DMS 273 (cell line): Measurements from ENCODE around the gene STK40.

Experiments used
- DNase-seq: peaks from one replicate; lab custom pipeline; 2025; ENCODE audit not compliant: unreplicated experiment; lab: John Stamatoyannopoulos, UW

STK40 gene

DNA sequence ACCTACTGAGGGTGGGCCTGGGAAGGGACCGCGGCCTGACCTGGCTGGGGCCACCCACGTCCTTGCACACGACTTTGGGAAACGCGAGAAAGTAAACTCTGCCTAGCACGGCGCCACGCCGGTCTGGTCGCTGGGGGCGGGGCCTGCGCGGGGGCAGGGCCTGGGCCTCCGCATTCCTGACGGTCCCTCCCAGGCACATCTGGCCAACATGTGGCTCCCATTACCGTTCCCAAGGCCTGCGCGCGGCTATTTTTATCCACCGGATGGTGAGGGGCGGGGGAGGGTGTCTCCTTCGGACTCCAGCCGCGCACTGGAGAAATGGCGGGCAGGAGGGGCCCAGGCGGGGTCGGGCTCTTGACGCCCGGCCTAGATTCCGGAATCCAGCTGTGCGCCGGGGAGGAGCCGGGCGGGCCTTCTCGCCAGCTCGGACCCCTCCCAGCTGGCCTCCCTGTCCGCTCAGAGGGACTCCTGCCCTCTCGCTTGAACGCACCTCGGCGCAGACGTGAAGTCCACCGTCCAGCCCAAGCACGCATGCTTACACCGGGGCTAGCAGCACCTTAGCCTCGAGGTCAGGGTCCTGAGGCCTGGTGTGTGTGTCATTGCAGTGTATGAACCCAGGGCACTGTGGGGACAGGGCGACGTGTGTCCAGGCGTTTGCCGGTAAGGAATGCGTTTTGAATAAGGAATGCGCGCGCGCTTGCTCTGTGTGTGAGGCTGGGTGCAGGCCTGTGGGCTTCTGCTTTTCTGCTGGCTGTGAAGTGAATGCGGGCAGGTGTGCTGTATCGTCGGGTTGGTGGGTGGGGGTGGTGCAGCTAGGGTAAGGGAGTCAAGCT is 64.4 kb downstream of the STK40 start:
- no peak for DNase-seq

DNA sequence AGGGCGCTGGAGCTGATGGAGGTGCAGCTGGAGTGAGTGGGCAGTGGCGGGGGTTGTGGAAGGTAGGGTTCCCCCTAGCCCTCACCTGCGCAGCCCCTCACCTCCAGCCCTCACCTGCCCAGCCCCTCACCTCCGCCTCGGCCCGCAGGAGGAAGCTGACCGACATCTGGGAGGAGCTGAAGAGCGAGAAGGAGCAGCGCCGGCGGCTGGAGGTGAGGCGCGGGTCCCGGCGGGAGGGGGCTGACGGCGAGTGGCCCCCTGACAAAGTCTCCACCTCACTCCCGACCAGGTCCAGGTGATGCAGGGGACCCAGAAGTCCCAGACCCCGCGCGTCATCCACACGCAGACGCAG is 65.0 kb downstream of the STK40 start:
- DNase-seq: no peak

DNA sequence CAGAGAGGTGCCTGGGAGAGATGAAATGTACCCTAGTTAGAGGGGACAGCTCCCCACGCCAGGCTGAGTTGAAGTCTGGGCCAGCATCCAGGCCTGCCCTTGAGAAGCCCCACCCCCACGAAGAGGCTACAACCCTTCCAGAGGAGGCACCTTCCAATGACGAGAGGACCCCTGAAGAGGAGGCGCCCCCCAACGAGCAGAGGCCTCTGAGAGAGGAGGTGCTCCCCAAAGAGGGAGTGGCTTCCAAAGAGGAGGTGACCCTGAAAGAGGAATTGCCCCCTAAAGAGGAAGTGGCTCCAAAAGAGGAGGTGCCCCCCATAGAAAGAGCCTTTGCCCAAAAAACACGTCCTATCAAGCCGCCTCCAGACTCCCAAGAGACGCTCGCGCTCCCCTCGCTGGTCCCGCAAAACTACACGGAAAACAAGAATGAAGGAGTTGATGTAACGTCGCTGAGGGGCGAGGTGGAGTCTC is 65.4 kb downstream of the STK40 start:
- DNase-seq: no peak

DNA sequence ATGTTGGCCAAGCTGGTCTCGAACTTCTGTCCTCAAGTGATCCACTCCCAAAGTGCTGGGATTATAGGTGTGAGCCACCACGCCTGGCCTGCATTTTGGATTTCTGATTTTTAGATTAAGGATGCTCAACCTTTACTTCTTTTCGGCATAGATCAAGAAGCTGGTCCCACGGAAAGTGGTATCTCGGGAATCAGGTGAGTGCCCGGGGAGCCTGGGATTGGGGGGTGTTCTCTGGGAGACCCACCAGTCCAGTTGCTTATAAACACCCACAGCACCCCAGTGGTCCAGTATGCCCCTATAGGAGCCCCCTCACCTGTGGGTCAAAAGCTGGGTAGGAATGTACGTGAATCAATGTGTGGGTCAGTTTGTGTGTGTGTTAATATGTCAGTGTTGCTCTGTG is 76.3 kb downstream of the STK40 start:
- DNase-seq: no peak

DNA sequence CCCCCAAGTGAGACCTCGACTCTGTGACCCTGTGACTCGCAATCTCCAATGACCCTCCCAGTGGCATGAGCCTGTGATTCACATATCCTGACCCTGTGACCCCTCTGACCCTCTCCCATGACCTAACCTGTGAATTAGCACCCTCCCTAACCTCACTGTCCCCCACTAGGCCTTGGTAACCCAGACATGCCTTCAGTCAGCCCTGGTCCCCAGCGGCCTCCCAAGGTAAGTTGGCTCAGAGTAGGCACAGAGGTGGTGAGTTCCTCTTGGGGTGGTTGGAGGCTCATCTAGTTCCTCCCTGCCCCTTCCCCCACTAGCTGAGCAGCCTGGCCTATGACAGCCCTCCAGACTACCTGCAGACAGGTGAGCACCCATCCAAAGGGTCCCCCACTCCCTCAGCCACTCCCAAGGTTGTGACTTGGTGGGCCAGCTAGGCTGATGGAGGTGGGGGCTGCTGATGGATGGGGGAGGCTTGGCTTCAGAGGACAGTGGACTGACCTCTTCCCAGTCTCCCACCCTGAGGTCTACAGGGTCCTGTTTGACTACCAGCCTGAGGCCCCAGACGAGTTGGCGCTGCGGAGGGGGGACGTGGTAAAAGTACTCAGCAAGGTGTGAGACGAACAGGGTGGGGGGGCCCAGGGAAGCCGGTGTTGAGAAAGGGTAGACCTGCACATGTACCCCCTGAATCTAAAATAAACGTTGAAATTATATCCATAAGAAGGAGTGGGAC is 78.0 kb downstream of the STK40 start:
- no peak for DNase-seq

DNA sequence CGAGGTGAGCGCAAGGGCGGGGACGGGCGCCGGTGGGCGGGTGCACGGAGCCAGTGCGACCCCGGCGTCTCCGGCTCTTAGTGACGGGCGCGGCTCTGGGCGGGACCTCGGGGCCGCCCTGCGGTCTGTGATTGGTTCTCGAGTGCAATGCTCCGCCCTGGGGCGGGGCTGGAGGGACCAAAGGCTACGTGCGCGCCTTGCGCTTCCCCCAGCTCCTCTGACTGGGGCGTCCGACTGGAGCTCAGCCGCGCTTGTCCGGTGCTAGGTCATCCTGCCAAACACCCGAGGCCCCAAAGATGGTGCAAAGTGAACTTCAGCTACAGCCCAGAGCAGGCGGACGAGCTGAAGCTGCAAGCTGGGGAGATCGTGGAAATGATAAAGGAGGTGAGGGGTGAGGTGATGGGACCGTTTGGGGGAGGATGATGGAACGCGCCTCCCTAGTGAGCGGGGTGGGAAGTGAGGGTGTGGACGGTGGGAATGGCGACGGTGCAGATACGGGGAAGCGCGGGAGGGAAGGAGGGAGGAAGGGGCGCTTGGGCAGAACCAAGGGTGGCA is 78.7 kb downstream of the STK40 start:
- DNase-seq: peak; percentile 98

DNA sequence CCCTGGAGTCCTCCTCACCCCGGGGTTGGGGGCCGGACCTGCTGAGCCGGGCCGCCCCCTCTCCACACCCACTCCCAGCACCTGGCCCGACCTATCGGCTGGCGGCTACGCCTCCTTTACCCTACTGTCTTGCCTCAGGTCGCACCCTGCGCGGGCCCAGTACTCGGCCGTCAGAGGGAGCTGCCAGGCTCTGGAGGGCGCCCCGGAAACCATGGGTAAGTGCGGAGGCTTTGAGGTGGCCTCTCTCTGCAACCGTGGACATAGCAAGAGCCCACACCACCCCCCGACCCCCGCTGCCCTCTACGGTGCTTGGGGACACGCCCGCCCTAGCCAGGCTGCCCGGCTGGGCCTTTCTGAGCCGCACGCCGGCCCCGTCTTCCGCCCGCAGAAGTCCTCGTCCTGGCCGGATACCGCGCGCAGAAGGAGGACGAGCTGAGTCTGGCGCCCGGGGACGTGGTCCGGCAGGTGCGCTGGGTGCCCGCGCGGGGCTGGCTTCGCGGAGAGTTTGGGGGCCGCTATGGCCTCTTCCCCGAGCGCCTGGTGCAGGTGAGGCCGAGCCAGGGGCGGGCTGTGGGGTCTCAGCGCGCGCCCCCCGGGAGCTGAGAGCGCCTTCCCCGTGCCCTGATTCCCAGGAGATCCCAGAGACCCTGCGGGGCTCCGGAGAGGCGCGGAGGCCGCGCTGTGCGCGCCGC is 79.4 kb downstream of the STK40 start, which contains the start of gene SH3D21:
Gene SH3D21, plus strand, starts transcription at position 159 of the 692 bp plus-strand sequence. Its CDS starts 53 bp downstream, at position 212.
- peak; percentile 77 for DNase-seq

DNA sequence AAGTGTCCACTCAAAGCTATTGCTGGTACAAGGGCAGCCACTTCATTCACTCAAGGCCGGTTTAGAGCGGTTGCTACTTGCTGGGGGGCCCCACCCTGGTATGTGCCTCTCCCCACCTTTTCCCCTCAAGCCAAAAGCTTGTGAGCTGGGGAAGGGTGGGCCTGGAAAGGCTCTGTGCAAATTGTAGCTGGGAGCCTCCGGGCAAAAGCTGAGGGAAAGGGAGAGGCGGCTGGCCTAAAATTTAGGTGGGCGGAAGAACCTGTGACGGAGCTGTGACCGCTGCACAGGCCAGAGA is 79.9 kb downstream of the STK40 start:
- peak; percentile 47 for DNase-seq

DNA sequence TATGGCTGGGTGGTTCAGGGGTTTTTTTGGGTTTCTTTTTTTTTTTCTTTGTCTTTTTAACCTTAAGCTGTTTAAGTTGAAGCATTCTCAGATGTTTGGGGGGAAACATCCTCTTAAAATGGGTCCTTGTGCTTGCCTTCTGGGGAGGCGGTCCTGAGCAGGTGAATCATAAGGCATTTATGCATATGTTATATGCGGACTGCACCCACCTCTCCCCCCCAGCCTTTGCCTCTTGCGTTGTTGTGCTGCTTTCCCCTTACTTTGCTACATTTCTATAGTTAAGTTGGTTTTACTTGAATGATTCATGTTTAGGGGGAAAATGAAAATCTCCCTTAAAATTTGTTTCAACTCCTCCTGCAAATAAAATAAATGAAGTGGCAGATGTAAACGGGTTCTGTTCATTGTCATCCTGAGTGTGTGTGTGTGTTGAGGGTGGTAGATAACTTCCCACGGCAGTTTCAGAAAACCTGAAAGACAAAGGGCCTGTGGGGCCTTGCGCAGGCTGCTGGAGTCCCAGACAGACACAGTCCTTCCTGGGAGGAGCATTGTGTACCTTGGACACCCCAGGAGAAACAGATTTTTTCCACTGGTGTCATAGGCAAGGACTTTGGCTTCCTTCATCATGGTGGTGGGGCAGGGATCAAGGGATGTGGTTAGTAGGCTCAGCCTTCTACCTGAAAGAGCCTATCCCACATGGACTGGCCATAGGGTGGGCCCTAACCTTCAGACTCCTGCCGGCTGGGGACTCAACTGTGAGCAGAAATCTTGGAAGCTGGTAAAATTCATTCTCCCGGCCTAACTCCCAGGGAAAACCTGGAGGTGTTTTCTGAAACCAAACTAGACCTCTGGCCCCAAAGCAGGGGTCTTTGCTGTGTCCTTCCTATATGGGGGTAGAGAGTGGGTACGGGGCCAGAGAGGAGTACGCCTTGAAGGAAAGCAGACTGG is 80.5 kb downstream of the STK40 start:
- no peak for DNase-seq

DNA sequence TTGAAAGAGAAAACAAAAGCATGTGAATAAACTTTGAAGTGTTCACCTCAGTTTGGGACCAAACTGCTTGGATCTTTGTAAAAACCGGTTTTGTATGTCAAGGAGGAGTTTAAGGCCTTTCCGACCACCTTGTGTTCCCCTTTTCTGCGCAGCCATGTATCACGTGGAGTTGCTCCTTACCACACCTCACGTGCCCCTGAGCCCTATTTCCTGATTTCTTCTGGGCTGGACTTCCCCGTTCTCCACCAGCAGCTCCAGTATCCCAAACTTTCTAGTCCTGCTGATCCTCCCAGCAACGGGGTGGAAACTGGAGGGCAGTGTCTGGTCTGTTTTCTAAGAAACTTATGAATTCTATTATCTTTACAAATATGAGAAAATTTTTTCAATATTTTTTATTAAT is 81.2 kb downstream of the STK40 start:
- no peak for DNase-seq

DNA sequence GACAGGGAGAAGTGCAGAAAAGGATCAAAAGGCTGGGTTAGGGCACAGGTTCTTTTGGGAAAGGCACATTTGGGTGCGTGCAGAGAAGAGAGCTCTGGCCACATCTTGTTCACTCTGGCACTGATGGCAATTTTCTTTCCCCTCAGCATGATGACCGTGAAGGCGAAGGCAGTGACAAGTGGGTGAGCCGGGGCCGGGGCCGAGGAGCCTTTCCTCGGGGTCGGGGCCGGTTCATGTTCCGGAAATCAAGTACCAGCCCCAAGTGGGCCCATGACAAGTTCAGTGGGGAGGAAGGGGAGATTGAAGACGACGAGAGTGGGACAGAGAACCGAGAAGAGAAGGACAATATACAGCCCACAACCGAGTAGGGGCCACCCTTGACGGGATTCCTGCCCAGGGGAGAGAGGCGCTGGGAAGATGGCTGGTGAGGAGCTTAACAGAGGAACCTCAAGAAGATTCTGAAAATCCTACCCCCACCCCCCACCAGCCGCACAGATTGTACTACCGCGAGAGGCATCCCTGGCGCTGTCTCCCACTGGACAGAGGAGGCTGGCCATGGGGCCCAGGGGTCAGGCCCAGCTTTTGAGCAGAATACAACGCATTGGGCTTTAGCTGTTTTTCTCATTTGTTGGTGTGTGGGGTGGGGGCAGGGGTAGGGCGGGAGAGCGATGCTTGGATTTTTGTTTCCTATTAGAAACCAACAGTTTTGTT is 81.9 kb downstream of the STK40 start:
- DNase-seq: no peak

DNA sequence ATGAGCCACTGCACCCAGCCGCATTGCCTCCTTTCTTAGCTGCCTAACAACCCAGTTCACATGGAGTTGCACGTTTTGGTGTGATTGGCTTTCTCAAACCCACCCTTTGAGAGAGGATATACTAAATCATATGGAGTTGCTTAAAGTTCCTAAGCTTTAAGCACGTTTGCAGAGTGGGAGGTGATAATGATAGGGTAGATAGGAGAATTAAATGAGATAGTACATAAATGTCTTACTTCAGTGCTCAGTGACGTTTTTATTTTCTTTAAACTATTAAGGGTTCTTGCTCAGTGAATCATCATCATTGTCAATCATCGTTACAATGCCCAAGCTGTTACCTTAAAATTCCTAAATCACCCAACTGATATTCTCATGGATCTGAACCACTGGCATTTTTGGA is 82.5 kb downstream of the STK40 start:
- no peak for DNase-seq

DNA sequence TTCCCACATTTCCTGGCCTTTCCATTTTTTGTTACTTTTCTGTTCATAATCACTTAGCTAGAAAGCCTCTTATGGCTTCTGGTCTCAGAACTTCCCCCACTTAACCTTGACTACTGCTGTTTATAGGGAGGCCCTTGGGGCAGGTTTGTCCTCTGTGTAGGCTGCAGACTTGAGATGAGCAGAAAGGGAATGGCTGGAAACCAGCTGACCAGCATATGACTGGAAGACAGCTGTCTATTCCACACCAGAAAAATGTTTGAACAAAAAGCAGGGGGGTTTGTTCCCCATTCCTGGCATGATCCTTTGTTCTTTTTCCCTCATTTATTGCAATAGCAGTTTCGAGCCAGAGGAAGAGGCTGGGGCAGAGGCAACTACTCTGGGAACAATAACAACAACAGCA is 84.5 kb downstream of the STK40 start:
- no peak for DNase-seq

DNA sequence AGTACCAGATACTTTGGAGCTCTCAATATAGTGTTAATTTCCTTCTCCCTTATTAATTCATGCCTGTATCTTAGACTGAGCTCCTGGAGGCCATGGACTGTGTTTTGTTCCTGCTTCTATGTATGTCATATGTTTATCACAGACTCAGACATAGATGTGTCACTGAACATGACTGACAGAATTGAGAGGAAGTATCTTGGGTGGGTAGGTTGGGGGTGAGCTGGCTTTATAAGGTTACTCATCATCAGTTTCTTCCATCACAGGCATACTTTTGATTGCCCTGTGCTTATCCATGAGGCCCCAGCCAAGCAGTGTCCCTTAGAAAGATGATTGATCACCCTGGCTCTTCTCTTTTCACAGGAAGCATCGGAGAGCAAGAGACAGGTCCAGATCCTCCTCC is 85.2 kb downstream of the STK40 start:
- DNase-seq: no peak

DNA sequence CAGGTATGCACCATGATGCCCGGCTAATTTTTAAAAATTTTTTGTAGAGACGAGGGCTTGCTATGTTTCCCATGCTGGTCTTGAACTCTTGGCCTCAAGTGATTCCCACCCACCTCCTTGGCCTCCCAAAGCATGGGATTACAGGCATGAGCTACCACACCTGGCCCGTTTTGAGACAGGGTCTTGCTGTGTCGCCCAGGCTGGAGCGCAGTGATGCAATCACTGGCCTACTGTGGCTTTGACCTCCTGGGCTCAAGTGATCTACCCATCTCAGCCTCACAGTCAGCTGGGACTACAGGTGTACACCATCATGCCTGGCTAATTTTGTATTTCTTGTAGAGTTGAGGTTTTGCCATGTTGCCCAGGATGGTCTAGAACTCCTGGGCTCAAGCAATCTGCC is 87.1 kb downstream of the STK40 start:
- no peak for DNase-seq

DNA sequence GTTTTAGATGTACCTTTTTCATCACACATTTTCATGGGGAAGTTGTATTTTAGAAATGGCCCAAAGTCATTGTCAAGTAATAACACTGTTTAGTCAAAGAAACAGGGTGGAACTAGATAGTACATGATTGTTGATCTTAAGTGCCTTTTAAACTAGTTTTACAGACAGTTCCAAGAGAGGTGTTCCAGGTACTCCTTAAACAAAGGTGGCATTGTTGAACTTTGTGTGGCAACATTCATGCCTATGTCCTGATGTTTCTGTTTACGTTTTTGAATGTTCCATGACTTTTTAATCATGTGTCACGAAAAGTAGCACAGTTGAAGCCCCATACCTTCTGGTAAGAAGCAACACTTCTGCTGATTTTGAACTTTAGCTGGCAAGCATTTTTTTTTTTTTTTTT is 88.7 kb downstream of the STK40 start:
- DNase-seq: no peak

DNA sequence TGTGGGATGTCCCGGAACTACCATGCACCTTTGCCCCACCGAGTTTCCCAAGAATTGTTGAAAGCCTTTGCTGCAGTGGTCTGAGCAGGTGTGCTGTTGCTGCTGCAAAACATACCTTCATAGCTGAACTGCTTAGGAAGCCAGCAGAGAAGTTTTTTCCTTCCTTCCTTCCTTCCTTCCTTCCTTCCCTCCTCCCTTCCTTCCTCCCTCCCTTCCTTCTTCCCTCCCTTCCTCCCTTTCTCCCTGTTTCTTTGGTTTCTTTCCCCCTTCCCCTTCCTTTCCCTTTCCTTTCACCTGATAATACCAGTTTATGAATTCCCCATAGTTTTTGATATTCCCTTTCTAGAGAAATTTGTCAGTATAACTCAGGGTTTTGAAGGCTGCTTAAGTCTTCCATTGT is 90.3 kb downstream of the STK40 start:
- no peak for DNase-seq
